ENCODE data around the gene PSME3IP1. TPM values are rescaled to one million over a fixed set of nuclear protein-coding genes. Genes with fewer than 3 reads are reported as not detected.

Gene PSME3IP1
- total RNA-seq, 1 experiment from 2014 or later = 104 TPM

DNA sequence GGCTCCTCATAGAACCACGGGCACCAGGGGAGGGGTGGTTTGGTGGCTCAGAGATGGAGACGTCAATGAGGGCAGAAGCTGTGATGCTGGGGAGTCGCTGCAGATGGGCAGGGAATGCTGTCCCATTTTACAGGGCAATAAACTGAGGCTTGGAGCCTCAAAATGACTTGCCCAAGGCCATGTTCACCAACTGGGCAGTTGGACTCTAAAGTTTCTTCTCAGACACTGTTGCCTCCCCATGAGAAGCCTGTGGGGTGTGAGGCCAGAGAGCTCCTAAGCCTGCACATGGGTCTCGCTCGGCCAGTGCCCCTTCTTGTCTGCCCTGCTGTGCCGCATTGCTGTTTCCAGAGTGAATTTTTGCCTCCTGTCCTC, 54.9 kb downstream of the PSME3IP1 start:
- ChIA-PET CTCF (interaction anchor here (0.9 kb wide), 1 partner anchor 39 kb away, joined by 3 read pairs; the partner anchor contains the start of gene CPNE2), POLR2A (interaction anchor here (0.5 to 0.7 kb wide), 2 partner anchors 51 to 482 kb away, joined by 3 to 8 read pairs; no protein-coding TSS in a partner anchor)
- Mint-ChIP-seq H3K4me3 (no peak overlapping the region), H3K27ac (no peak overlapping the region), H3K4me1 (peaks cover 14% of the 10 kb centered on the region), H3K27me3 (ENCODE audit: low read depth) (no peaks in the 10 kb centered on the region), H3K36me3 (no peaks in the 10 kb centered on the region), H3K9me3 (0 out of 2 replicates have a peak, but pooled peaks cover under 1% of the 10 kb centered on the region)
- no peak for DNase-seq (ENCODE audit: low spot score)
- no peak for TF ChIP-seq ETV6 (CRISPR knock-in tag; IDR thresholded peaks at IDR 0.05)
- TF ChIP-seq, protein P1, sequence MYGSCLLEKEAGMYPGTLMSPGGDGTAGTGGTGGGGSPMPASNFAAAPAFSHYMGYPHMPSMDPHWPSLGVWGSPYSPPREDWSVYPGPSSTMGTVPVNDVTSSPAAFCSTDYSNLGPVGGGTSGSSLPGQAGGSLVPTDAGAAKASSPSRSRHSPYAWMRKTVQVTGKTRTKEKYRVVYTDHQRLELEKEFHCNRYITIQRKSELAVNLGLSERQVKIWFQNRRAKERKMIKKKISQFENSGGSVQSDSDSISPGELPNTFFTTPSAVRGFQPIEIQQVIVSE (CRISPR knock-in tag; IDR thresholded peaks at IDR 0.05; ENCODE audit: borderline replicate concordance) = no peak
- TF ChIP-seq, protein P2, sequence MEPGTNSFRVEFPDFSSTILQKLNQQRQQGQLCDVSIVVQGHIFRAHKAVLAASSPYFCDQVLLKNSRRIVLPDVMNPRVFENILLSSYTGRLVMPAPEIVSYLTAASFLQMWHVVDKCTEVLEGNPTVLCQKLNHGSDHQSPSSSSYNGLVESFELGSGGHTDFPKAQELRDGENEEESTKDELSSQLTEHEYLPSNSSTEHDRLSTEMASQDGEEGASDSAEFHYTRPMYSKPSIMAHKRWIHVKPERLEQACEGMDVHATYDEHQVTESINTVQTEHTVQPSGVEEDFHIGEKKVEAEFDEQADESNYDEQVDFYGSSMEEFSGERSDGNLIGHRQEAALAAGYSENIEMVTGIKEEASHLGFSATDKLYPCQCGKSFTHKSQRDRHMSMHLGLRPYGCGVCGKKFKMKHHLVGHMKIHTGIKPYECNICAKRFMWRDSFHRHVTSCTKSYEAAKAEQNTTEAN (CRISPR knock-in tag; IDR thresholded peaks at IDR 0.05) = no peak
- TF ChIP-seq SOX15 (CRISPR knock-in tag; IDR thresholded peaks at IDR 0.05) = no peak
- TF ChIP-seq, protein P3, sequence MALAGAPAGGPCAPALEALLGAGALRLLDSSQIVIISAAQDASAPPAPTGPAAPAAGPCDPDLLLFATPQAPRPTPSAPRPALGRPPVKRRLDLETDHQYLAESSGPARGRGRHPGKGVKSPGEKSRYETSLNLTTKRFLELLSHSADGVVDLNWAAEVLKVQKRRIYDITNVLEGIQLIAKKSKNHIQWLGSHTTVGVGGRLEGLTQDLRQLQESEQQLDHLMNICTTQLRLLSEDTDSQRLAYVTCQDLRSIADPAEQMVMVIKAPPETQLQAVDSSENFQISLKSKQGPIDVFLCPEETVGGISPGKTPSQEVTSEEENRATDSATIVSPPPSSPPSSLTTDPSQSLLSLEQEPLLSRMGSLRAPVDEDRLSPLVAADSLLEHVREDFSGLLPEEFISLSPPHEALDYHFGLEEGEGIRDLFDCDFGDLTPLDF (CRISPR knock-in tag; IDR thresholded peaks at IDR 0.05) = no peak
- TF ChIP-seq HMGA2 (CRISPR knock-in tag; IDR thresholded peaks at IDR 0.05) = no peak
- no peak for TF ChIP-seq GABPB1 (CRISPR knock-in tag; IDR thresholded peaks at IDR 0.05)
- no peak for TF ChIP-seq JUN (CRISPR knock-in tag; IDR thresholded peaks at IDR 0.05)
- TF ChIP-seq KAT7 (CRISPR knock-in tag; IDR thresholded peaks at IDR 0.05; ENCODE audit: borderline replicate concordance) = no peak
- TF ChIP-seq, protein P4, sequence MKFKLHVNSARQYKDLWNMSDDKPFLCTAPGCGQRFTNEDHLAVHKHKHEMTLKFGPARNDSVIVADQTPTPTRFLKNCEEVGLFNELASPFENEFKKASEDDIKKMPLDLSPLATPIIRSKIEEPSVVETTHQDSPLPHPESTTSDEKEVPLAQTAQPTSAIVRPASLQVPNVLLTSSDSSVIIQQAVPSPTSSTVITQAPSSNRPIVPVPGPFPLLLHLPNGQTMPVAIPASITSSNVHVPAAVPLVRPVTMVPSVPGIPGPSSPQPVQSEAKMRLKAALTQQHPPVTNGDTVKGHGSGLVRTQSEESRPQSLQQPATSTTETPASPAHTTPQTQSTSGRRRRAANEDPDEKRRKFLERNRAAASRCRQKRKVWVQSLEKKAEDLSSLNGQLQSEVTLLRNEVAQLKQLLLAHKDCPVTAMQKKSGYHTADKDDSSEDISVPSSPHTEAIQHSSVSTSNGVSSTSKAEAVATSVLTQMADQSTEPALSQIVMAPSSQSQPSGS (CRISPR knock-in tag; IDR thresholded peaks at IDR 0.05; ENCODE audit: borderline replicate concordance, low read depth) = no peak
- TF ChIP-seq NFATC4 (CRISPR knock-in tag; IDR thresholded peaks at IDR 0.05) = no peak
- no peak for TF ChIP-seq ESRRA (CRISPR knock-in tag; IDR thresholded peaks at IDR 0.05; ENCODE audit: borderline replicate concordance)
- no peak for TF ChIP-seq ZNF263 (CRISPR knock-in tag; IDR thresholded peaks at IDR 0.05; ENCODE audit: low read depth)
- no peak for TF ChIP-seq ZBTB21 (CRISPR knock-in tag; IDR thresholded peaks at IDR 0.05; ENCODE audit: borderline replicate concordance)
- TF ChIP-seq, protein P5, sequence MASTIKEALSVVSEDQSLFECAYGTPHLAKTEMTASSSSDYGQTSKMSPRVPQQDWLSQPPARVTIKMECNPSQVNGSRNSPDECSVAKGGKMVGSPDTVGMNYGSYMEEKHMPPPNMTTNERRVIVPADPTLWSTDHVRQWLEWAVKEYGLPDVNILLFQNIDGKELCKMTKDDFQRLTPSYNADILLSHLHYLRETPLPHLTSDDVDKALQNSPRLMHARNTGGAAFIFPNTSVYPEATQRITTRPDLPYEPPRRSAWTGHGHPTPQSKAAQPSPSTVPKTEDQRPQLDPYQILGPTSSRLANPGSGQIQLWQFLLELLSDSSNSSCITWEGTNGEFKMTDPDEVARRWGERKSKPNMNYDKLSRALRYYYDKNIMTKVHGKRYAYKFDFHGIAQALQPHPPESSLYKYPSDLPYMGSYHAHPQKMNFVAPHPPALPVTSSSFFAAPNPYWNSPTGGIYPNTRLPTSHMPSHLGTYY (CRISPR knock-in tag; IDR thresholded peaks at IDR 0.05) = no peak
- ATAC-seq = no peak

DNA sequence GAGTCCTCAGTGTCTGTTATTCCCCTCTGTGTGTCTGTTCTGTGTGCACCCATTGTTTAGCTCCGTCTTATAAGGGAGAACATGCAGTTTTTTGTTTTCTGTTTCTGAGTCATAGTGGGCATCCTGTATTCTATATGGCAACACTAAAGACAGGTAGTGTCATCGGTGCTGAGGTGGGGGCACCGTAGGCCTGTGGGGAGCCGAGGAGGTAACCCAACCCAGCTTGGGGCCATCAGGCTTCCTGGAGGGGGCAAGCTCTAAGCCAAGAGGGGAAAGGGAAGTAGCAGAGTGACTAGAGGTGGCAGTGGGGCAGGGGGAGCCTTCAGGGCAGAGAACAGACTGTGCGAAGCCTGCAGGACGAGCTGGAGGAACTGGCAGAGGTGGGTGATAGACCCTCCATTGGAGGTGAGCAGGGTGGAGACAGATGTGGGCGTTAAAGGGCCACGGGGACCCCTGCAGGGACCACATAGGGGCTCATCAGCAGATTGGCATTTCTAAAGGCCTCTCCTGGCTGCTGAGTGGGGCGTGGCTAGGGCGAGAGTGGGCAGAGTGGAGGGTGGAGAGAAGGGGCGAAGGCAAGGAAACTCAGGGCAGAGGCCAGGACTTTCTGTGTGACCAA, 57.0 kb downstream of the PSME3IP1 start:
- DNase-seq (ENCODE audit: low spot score) = no peak
- TF ChIP-seq, protein P6, sequence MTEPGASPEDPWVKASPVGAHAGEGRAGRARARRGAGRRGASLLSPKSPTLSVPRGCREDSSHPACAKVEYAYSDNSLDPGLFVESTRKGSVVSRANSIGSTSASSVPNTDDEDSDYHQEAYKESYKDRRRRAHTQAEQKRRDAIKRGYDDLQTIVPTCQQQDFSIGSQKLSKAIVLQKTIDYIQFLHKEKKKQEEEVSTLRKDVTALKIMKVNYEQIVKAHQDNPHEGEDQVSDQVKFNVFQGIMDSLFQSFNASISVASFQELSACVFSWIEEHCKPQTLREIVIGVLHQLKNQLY (CRISPR knock-in tag; IDR thresholded peaks at IDR 0.05) = no peak
- TF ChIP-seq, protein P7, sequence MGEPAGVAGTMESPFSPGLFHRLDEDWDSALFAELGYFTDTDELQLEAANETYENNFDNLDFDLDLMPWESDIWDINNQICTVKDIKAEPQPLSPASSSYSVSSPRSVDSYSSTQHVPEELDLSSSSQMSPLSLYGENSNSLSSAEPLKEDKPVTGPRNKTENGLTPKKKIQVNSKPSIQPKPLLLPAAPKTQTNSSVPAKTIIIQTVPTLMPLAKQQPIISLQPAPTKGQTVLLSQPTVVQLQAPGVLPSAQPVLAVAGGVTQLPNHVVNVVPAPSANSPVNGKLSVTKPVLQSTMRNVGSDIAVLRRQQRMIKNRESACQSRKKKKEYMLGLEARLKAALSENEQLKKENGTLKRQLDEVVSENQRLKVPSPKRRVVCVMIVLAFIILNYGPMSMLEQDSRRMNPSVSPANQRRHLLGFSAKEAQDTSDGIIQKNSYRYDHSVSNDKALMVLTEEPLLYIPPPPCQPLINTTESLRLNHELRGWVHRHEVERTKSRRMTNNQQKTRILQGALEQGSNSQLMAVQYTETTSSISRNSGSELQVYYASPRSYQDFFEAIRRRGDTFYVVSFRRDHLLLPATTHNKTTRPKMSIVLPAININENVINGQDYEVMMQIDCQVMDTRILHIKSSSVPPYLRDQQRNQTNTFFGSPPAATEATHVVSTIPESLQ (CRISPR knock-in tag; IDR thresholded peaks at IDR 0.05) = no peak
- Mint-ChIP-seq H3K27ac (peak overlapping the region; percentile 30; the same call in 1 of the 2 replicates), H3K9me3 (0 out of 2 replicates have a peak, but pooled peaks cover 3% of the 10 kb centered on the region), H3K4me1 (peaks cover 6% of the 10 kb centered on the region; the same call in 1 of the 2 replicates), H3K36me3 (no peaks in the 10 kb centered on the region), H3K27me3 (ENCODE audit: low read depth) (no peaks in the 10 kb centered on the region), H3K4me3 (no peak overlapping the region)
- no peak for ATAC-seq
- POLR2A ChIA-PET = no interaction called here
- CTCF ChIA-PET = interaction anchor here (0.6 kb wide), 1 partner anchor 36 kb away, joined by 3 read pairs; no protein-coding TSS in a partner anchor
